SJSA1 (cell line): ENCODE results near the gene TIAM2. TPM values are rescaled to one million over a fixed set of nuclear protein-coding genes. Genes with fewer than 3 reads are reported as not detected.

ENCODE experiments used
- DNase-seq, 2 experiments: peaks; one replicate each; pipeline ENCODE4 v3.0.0-alpha.2; 2015 to 2020; ENCODE audit warnings: low spot score in 2 of 2, low read depth in 1 of 2
- H3K27ac ChIP-seq: fragments of 250-450 bp; sonication (Bioruptor Pico); 2 replicates; pipeline ENCODE4 v1.5.1; 2020; ENCODE audit warnings: mild to moderate bottlenecking, moderate library complexity
- H3K27me3 ChIP-seq: fragments of 250-450 bp; sonication (Bioruptor Pico); replicated peaks from 2 replicates; pipeline ENCODE4 v1.5.1; 2020; ENCODE audit warnings: mild to moderate bottlenecking, moderate library complexity
- H3K36me3 ChIP-seq: fragments of 250-450 bp; sonication (Bioruptor Pico); 2 replicates; pipeline ENCODE4 v1.5.1; 2020; ENCODE audit warnings: mild to moderate bottlenecking
- H3K4me1 ChIP-seq: fragments of 250-450 bp; sonication (Bioruptor Pico); replicated peaks from 2 replicates; pipeline ENCODE4 v1.6.1; 2021; ENCODE audit warnings: mild to moderate bottlenecking
- H3K4me3 ChIP-seq: fragments of 250-450 bp; sonication (Bioruptor Pico); 2 replicates; pipeline ENCODE4 v1.5.1; 2020; ENCODE audit warnings: mild to moderate bottlenecking
- H3K9me3 ChIP-seq: fragments of 250-450 bp; sonication (Bioruptor Pico); replicated peaks from 2 replicates; pipeline ENCODE4 v1.5.1; 2020; ENCODE audit warnings: mild to moderate bottlenecking
- total RNA-seq: library from RNA; depleted of rRNA; stranded (reverse); fragments of >200 nt; shearing (Covaris generic); gene quantifications from 2 replicates; pipeline ENCODE4 v1.2.3, GENCODE V29; 2014

The TIAM2 gene
- total RNA-seq, 1 experiment from 2014 or later = 48.3 TPM

GRCh38 chr6:155066921-155067680, 72.0 kb downstream of the TIAM2 start:
- Histone ChIP-seq H3K36me3 (peaks cover 4% of the 10 kb centered on the region), H3K4me1 (peaks cover 50% of the 10 kb centered on the region), H3K27me3 (no peaks in the 10 kb centered on the region), H3K27ac (no peak overlapping the region), H3K4me3 (no peak overlapping the region), H3K9me3 (no peaks in the 10 kb centered on the region)
- DNase-seq = no peak

GRCh38 chr6:155067956-155068615, 73.0 kb downstream of the TIAM2 start:
- no peak overlapping the region for H3K4me3 ChIP-seq
- H3K36me3 ChIP-seq = peaks cover 10% of the 10 kb centered on the region
- H3K27ac ChIP-seq = no peak overlapping the region
- no peaks in the 10 kb centered on the region for H3K27me3 ChIP-seq
- DNase-seq = no peak
- no peaks in the 10 kb centered on the region for H3K9me3 ChIP-seq
- peaks cover 40% of the 10 kb centered on the region for H3K4me1 ChIP-seq

- Histone ChIP-seq H3K27me3 (no peaks in the 10 kb centered on the region), H3K27ac (no peak overlapping the region), H3K4me1 (peaks cover 29% of the 10 kb centered on the region), H3K4me3 (no peak overlapping the region), H3K9me3 (no peaks in the 10 kb centered on the region), H3K36me3 (peaks cover 15% of the 10 kb centered on the region)
- no peak for DNase-seq
These were observed 74.4 kb downstream of the TIAM2 start for GRCh38 chr6:155069543-155069942.

GRCh38 chr6:155075930-155076695, 81.0 kb downstream of the TIAM2 start:
- H3K36me3 ChIP-seq = peaks cover 40% of the 10 kb centered on the region
- no peaks in the 10 kb centered on the region for H3K9me3 ChIP-seq
- H3K27ac ChIP-seq = no peak overlapping the region
- no peak for DNase-seq
- no peaks in the 10 kb centered on the region for H3K27me3 ChIP-seq
- peaks cover 33% of the 10 kb centered on the region for H3K4me1 ChIP-seq
- no peak overlapping the region for H3K4me3 ChIP-seq

- no peaks in the 10 kb centered on the region for H3K27me3 ChIP-seq
- peaks cover 35% of the 10 kb centered on the region for H3K36me3 ChIP-seq
- H3K27ac ChIP-seq = peak overlapping the region; percentile 2; the same call in 1 of the 2 replicates
- no peak for DNase-seq
- H3K9me3 ChIP-seq = no peaks in the 10 kb centered on the region
- H3K4me3 ChIP-seq = no peak overlapping the region
- peaks cover 45% of the 10 kb centered on the region for H3K4me1 ChIP-seq
These were observed 82.2 kb downstream of the TIAM2 start for GRCh38 chr6:155077331-155077730.

- H3K4me1 ChIP-seq = peaks cover 45% of the 10 kb centered on the region
- no peaks in the 10 kb centered on the region for H3K27me3 ChIP-seq
- H3K9me3 ChIP-seq = no peaks in the 10 kb centered on the region
- H3K36me3 ChIP-seq = peaks cover 32% of the 10 kb centered on the region
- DNase-seq = no peak
- no peak overlapping the region for H3K4me3 ChIP-seq
- peak overlapping the region; percentile 2; the same call in 1 of the 2 replicates for H3K27ac ChIP-seq
These were observed 82.7 kb downstream of the TIAM2 start for GRCh38 chr6:155077784-155078183.

GRCh38 chr6:155078331-155078745, 83.2 kb downstream of the TIAM2 start:
- peaks cover 34% of the 10 kb centered on the region for H3K36me3 ChIP-seq
- H3K27ac ChIP-seq = no peak overlapping the region
- no peak for DNase-seq

GRCh38 chr6:155079985-155080452, 84.9 kb downstream of the TIAM2 start:
- H3K9me3 ChIP-seq = no peaks in the 10 kb centered on the region
- H3K27me3 ChIP-seq = no peaks in the 10 kb centered on the region
- no peak overlapping the region for H3K4me3 ChIP-seq
- H3K27ac ChIP-seq = peak overlapping the region; percentile 71
- no peak for DNase-seq
- peaks cover 29% of the 10 kb centered on the region for H3K36me3 ChIP-seq
- H3K4me1 ChIP-seq = peaks cover 63% of the 10 kb centered on the region

More at GRCh38 chr6:155078331-155078745, 83.2 kb downstream of the TIAM2 start:
- H3K9me3 ChIP-seq = no peaks in the 10 kb centered on the region
- no peaks in the 10 kb centered on the region for H3K27me3 ChIP-seq
- H3K4me3 ChIP-seq = no peak overlapping the region
- H3K4me1 ChIP-seq = peaks cover 46% of the 10 kb centered on the region

GRCh38 chr6:155080881-155081845, 86.0 kb downstream of the TIAM2 start:
- Histone ChIP-seq H3K4me1 (peaks cover 74% of the 10 kb centered on the region), H3K9me3 (no peaks in the 10 kb centered on the region), H3K36me3 (peaks cover 29% of the 10 kb centered on the region), H3K27me3 (no peaks in the 10 kb centered on the region), H3K4me3 (no peak overlapping the region), H3K27ac (peak overlapping the region; percentile 71)
- peak; percentile 74 to 89 for DNase-seq

- H3K4me3 ChIP-seq = no peak overlapping the region
- H3K27ac ChIP-seq = peak overlapping the region; percentile 69
- H3K36me3 ChIP-seq = peaks cover 7% of the 10 kb centered on the region; the same call in 1 of the 2 replicates
- peak in 1 of 2 experiments; percentile 75 for DNase-seq
- H3K4me1 ChIP-seq = peaks cover 59% of the 10 kb centered on the region
- H3K9me3 ChIP-seq = no peaks in the 10 kb centered on the region
- no peaks in the 10 kb centered on the region for H3K27me3 ChIP-seq
These were observed 89.5 kb downstream of the TIAM2 start for GRCh38 chr6:155084431-155085123.

- no peaks in the 10 kb centered on the region for H3K9me3 ChIP-seq
- no peaks in the 10 kb centered on the region for H3K27me3 ChIP-seq
- DNase-seq = no peak
- H3K27ac ChIP-seq = peak overlapping the region; percentile 69
- H3K4me1 ChIP-seq = peaks cover 59% of the 10 kb centered on the region
- H3K4me3 ChIP-seq = no peak overlapping the region
- H3K36me3 ChIP-seq = peaks cover 8% of the 10 kb centered on the region
These were observed 90.6 kb downstream of the TIAM2 start for GRCh38 chr6:155085582-155086257.

GRCh38 chr6:155088856-155089255, 93.7 kb downstream of the TIAM2 start:
- no peak for DNase-seq
- Histone ChIP-seq H3K4me3 (no peak overlapping the region), H3K9me3 (no peaks in the 10 kb centered on the region), H3K27me3 (no peaks in the 10 kb centered on the region), H3K4me1 (peaks cover 45% of the 10 kb centered on the region), H3K36me3 (peaks cover 25% of the 10 kb centered on the region), H3K27ac (no peak overlapping the region)
